B cell (primary cell): ENCODE measurements around the gene SOX18. TPM values are rescaled to one million over a fixed set of nuclear protein-coding genes. Genes with fewer than 3 reads are reported as not detected.

Experiments
- ATAC-seq: fragments of 200-7000 bp; cut with Tn5 transposase; one replicate; pipeline ENCODE4 v1.10.0; 2021; ENCODE audit warnings: low read depth, mild to moderate bottlenecking, moderate number of reproducible peaks, moderate library complexity
- CTCF ChIA-PET: fragments of 350-600 bp; sonication (Branson Sonifier 250); formaldehyde crosslinking; loops from one replicate; lab custom pipeline; 2021; ENCODE audit warnings: antibody characterized with exemption, inconsistent platforms; lab: Charles Lee
- POLR2A ChIA-PET: fragments of 350-600 bp; sonication (Branson Sonifier 250); formaldehyde crosslinking; loops from one replicate; lab custom pipeline; 2021; ENCODE audit warnings: antibody characterized with exemption; lab: Charles Lee
- DNase-seq: peaks from one replicate; pipeline ENCODE4 v3.0.0; 2013
- H2AFZ ChIP-seq: 2 replicates; pipeline ENCODE4 v1.6.1; 2012; ENCODE audit warnings: mild to moderate bottlenecking, low read depth, low read length; ENCODE audit not compliant: insufficient read depth, poor library complexity, severe bottlenecking
- H3K27ac ChIP-seq, 2 donors: 1 replicate in 1 of 2; 2 replicates in 1 of 2; pipeline ENCODE4 v1.5.1; 2012 to 2013; ENCODE audit warnings: low read length in 2 of 2, mild to moderate bottlenecking in 2 of 2, moderate library complexity in 1 of 2
- H3K27me3 ChIP-seq, 4 experiments: fragments of 200-600 bp in 1 of 4; sonication (generic) in 1 of 4; replicated peaks in 1 of 4; 1 replicate in 2 of 4; 2 replicates in 2 of 4; pipeline versions ENCODE4 v1.6.1 to v1.7.0; 2013 to 2016; ENCODE audit warnings: low read length in 3 of 4, mild to moderate bottlenecking in 2 of 4, mixed read lengths in 1 of 4, moderate library complexity in 1 of 4; ENCODE audit not compliant: insufficient read depth in 4 of 4, control insufficient read depth in 3 of 4; ENCODE audit errors: control extremely low read depth in 1 of 4
- H3K36me3 ChIP-seq, 2 experiments: replicated peaks in 1 of 2; 1 replicate in 1 of 2; 2 replicates in 1 of 2; pipeline versions ENCODE4 v1.6.1 to v1.7.1; 2013; ENCODE audit warnings: low read length in 1 of 2; ENCODE audit not compliant: insufficient read depth in 2 of 2, control insufficient read depth in 1 of 2; ENCODE audit errors: control extremely low read depth in 1 of 2, extremely low read depth in 1 of 2
- H3K4me1 ChIP-seq, 2 donors: fragments of 200-600 bp in 1 of 2; sonication (generic) in 1 of 2; 1 replicate in 1 of 2; 2 replicates in 1 of 2; pipeline versions ENCODE4 v1.5.1 to v1.6.1; 2013 to 2017; ENCODE audit warnings: low read length in 2 of 2; ENCODE audit not compliant: control insufficient read depth in 2 of 2, insufficient read depth in 2 of 2
- H3K4me2 ChIP-seq: replicated peaks from 2 replicates; pipeline ENCODE3; 2012; ENCODE audit warnings: mild to moderate bottlenecking, low read depth, low read length; ENCODE audit not compliant: poor library complexity, severe bottlenecking
- H3K4me3 ChIP-seq, 5 experiments: fragments of 200-600 bp in 1 of 5; sonication (generic) in 1 of 5; 1 replicate in 3 of 5; 2 replicates in 2 of 5; pipeline versions ENCODE4 v1.5.1 to v1.7.0; 2011 to 2016; ENCODE audit warnings: low read length in 4 of 5, mild to moderate bottlenecking in 4 of 5, low read depth in 2 of 5, control low read depth in 1 of 5, moderate library complexity in 1 of 5; ENCODE audit not compliant: insufficient read depth in 1 of 5; ENCODE audit errors: control extremely low read depth in 1 of 5, extremely low read depth in 1 of 5
- H3K79me2 ChIP-seq: fragments of 200-600 bp; sonication (generic); one replicate; pipeline ENCODE4 v1.6.0; 2016; ENCODE audit warnings: low read length; ENCODE audit not compliant: control insufficient read depth, insufficient read depth
- H3K9ac ChIP-seq: fragments of 200-600 bp; sonication (generic); 2 replicates; pipeline ENCODE4 v1.6.1; 2017; ENCODE audit warnings: mild to moderate bottlenecking, low read length, moderate library complexity
- H3K9me3 ChIP-seq, 3 donors: one replicate each; pipeline versions ENCODE4 v1.6.1 to v1.7.1; 2013; ENCODE audit warnings: low read length in 2 of 3; ENCODE audit not compliant: control insufficient read depth in 2 of 3, insufficient read depth in 1 of 3; ENCODE audit errors: control extremely low read depth in 1 of 3
- H4K20me1 ChIP-seq: 2 replicates; pipeline ENCODE4 v1.6.0; 2012; ENCODE audit warnings: mild to moderate bottlenecking, low read length; ENCODE audit not compliant: insufficient read depth, control insufficient read depth, poor library complexity, severe bottlenecking
- H3K27ac Mint-ChIP-seq: one replicate; pipeline ENCODE4 v1.8.0; 2021; ENCODE audit warnings: mixed read lengths
- H3K27me3 Mint-ChIP-seq: one replicate; pipeline ENCODE4 v1.8.0; 2021; ENCODE audit warnings: mixed read lengths
- H3K4me1 Mint-ChIP-seq: one replicate; pipeline ENCODE4 v1.8.0; 2021; ENCODE audit warnings: mixed read lengths
- H3K4me3 Mint-ChIP-seq: one replicate; pipeline ENCODE4 v1.8.0; 2021; ENCODE audit warnings: mixed read lengths
- H3K9me3 Mint-ChIP-seq: one replicate; pipeline ENCODE4 v1.8.0; 2022; ENCODE audit warnings: mixed read lengths; ENCODE audit not compliant: insufficient read depth
- CTCF ChIP-seq: fragments of 200-600 bp; IDR thresholded peaks from one replicate; pipeline ENCODE4 v1.8.0; 2022; ENCODE audit warnings: antibody characterized with exemption, mild to moderate bottlenecking
- EZH2 ChIP-seq: IDR thresholded peaks from 2 replicates; pipeline ENCODE4 v1.6.1; 2012; ENCODE audit warnings: borderline replicate concordance, low read depth, mild to moderate bottlenecking, moderate library complexity, low read length; ENCODE audit not compliant: insufficient read depth, poor library complexity, severe bottlenecking
- whole genome bisulfite sequencing: methylation state at CpG from one replicate; pipeline ENCODE4 v1.1.5; 2013; ENCODE audit warnings: missing lambda C conversion rate; ENCODE audit not compliant: insufficient coverage; 5-methylcytosine and 5-hydroxymethylcytosine counted together
- intact Hi-C: fragments of 100-400 bp; cut with micrococcal nuclease; formaldehyde crosslinking; loops from one replicate; pipeline ENCODE4 v1.10.0; 2022
- polyA plus RNA-seq: library from polyadenylated mRNA; depleted of rRNA; stranded (reverse); fragments of >200 nt; gene quantifications from 2 replicates; pipeline ENCODE4 v1.2.3, GENCODE V29; 2012
- total RNA-seq, 2 donors: library from RNA; stranded (reverse); fragments of 120-200 nt in 1 of 2; gene quantifications; 1 replicate in 1 of 2; 2 replicates in 1 of 2; pipeline versions ENCODE4 v1.2.3 to v1.2.4, GENCODE V29; 2013 to 2022

SOX18 gene
- total and polyA plus RNA-seq, 2 donors (not counting 1 experiment from before 2014, with no cell fraction given): not detected

DNA sequence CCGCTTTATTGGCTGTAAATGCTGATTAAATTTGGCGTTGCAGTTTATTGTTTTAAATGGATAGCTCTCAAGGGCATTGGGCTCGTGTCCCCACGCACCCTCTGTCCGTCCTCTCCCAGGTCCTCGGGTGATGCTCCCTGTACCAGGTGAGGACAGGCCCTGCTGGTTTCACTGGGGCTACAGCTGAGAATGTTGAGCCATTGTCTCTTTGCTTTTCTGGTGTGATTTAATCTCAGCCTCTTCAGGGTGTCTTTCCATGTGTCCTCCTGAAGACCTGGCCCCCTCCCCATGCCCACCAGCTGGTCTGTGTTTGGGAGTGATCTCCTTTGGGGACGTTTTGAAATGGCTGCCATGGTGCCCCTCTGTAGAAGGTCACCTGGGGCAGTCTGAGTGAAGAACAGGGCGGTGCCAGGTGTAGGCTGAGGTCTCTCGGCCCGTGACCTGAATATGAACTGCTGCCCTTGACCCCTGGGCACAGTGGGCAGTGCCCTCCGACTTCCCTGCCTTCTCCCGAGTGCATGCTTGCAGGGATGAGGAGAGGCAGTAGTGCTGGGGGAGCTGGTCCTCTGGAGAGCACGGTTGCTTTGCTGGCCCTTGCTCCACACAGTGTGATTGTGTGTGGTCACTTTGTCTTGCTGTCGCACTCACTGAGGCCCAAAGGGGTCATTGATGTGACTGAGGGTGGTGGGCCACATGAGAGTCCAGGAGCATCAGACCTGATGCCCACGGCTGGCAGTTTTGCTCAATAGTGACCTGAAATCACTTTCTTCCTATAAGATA, 25.9 kb downstream of the SOX18 start:
- Histone ChIP-seq H4K20me1 (peaks cover 64% of the 10 kb centered on the region), H3K9ac (no peak overlapping the region), H3K27me3 (no peaks in the 10 kb centered on the region), H3K36me3 (peaks cover 3 to 87% of the 10 kb centered on the region in 2 experiments), H3K4me1 (no peaks in the 10 kb centered on the region), H2AFZ (no peak overlapping the region), H3K9me3 (no peaks in the 10 kb centered on the region), H3K4me3 (no peak overlapping the region), H3K4me2 (no peak overlapping the region), H3K79me2 (peaks cover 31% of the 10 kb centered on the region), H3K27ac (no peak overlapping the region)
- no peaks in the 10 kb centered on the region for H3K9me3 Mint-ChIP-seq
- no peak for DNase-seq
- CTCF ChIA-PET: interaction anchor here (0.8 kb wide), 1 partner anchor 321 kb away, joined by 3 read pairs; no protein-coding TSS in a partner anchor
- no peak for ATAC-seq
- no peak overlapping the region for H3K27ac Mint-ChIP-seq
- POLR2A ChIA-PET: no interaction called here
- over 99% methylated on average over 12 of the region's 15 CpGs for WGBS
- H3K4me3 Mint-ChIP-seq: no peak overlapping the region
- TF ChIP-seq CTCF: no peak
- no peak for TF ChIP-seq EZH2
- intact Hi-C loops: no loop called here
- no peaks in the 10 kb centered on the region for H3K27me3 Mint-ChIP-seq
- no peaks in the 10 kb centered on the region for H3K4me1 Mint-ChIP-seq

- H3K27me3 ChIP-seq: no peaks in the 10 kb centered on the region
- ATAC-seq (no peak), DNase-seq (no peak)
- WGBS: over 99% methylated on average over 16 of the region's 17 CpGs
- no peaks in the 10 kb centered on the region for H3K27me3 Mint-ChIP-seq
- no peak overlapping the region for H3K27ac Mint-ChIP-seq
- H3K4me1 ChIP-seq: no peaks in the 10 kb centered on the region
- no peak overlapping the region for H3K9ac ChIP-seq
- ChIA-PET POLR2A (no interaction called here), CTCF (no interaction called here)
- H3K4me1 Mint-ChIP-seq: no peaks in the 10 kb centered on the region
- intact Hi-C loops: no loop called here
- H3K79me2 ChIP-seq: peaks cover 31% of the 10 kb centered on the region
- H3K4me3 Mint-ChIP-seq: no peak overlapping the region
- TF ChIP-seq CTCF (no peak), EZH2 (no peak)
- no peaks in the 10 kb centered on the region for H3K9me3 ChIP-seq
- peaks cover 3 to 86% of the 10 kb centered on the region in 2 experiments for H3K36me3 ChIP-seq
- H3K4me2 ChIP-seq: no peak overlapping the region
- no peaks in the 10 kb centered on the region for H3K9me3 Mint-ChIP-seq
- H3K27ac ChIP-seq: no peak overlapping the region
- no peak overlapping the region for H2AFZ ChIP-seq
- H4K20me1 ChIP-seq: peaks cover 60% of the 10 kb centered on the region
- H3K4me3 ChIP-seq: no peak overlapping the region
These were observed 26.6 kb downstream of the SOX18 start for GRCh38 chr20:64022671-64023360.
